OCI-LY1 (cell line): ENCODE measurements around the gene CRY2.

ENCODE experiments used
- EZH2 ChIP-seq: fragments of 200-600 bp; sonication (generic), shearing (Covaris generic); IDR thresholded peaks from 2 replicates; pipeline ENCODE4 v1.8.0; 2017; ENCODE audit warnings: borderline replicate concordance, mixed run types, mild to moderate bottlenecking, antibody characterized with exemption, low read length, moderate library complexity, mixed read lengths
- TF ChIP-seq, protein P1 (sequence below): fragments of 200-600 bp; sonication (generic), shearing (Covaris generic); IDR thresholded peaks from 2 replicates; pipeline ENCODE4 v1.5.1; 2017; ENCODE audit warnings: mild to moderate bottlenecking, antibody characterized with exemption, low read length, moderate library complexity, mixed read lengths

- TF ChIP-seq, protein P1, sequence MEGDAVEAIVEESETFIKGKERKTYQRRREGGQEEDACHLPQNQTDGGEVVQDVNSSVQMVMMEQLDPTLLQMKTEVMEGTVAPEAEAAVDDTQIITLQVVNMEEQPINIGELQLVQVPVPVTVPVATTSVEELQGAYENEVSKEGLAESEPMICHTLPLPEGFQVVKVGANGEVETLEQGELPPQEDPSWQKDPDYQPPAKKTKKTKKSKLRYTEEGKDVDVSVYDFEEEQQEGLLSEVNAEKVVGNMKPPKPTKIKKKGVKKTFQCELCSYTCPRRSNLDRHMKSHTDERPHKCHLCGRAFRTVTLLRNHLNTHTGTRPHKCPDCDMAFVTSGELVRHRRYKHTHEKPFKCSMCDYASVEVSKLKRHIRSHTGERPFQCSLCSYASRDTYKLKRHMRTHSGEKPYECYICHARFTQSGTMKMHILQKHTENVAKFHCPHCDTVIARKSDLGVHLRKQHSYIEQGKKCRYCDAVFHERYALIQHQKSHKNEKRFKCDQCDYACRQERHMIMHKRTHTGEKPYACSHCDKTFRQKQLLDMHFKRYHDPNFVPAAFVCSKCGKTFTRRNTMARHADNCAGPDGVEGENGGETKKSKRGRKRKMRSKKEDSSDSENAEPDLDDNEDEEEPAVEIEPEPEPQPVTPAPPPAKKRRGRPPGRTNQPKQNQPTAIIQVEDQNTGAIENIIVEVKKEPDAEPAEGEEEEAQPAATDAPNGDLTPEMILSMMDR: no peak
- no peak for TF ChIP-seq EZH2
Observed at GRCh38 chr11:45812581-45813548, 34.4 kb upstream of the CRY2 start.
